ENCODE results near the gene PDIK1L. TPM values are rescaled to one million over a fixed set of nuclear protein-coding genes. Genes with fewer than 3 reads are reported as not detected.
A peak's percentile ranks its signal among the peaks of the same experiment; 100 is the strongest.

Gene PDIK1L
- total and polyA plus RNA-seq, 4 donors, result 3.2 to 9.2 (median 4.8) TPM

DNA sequence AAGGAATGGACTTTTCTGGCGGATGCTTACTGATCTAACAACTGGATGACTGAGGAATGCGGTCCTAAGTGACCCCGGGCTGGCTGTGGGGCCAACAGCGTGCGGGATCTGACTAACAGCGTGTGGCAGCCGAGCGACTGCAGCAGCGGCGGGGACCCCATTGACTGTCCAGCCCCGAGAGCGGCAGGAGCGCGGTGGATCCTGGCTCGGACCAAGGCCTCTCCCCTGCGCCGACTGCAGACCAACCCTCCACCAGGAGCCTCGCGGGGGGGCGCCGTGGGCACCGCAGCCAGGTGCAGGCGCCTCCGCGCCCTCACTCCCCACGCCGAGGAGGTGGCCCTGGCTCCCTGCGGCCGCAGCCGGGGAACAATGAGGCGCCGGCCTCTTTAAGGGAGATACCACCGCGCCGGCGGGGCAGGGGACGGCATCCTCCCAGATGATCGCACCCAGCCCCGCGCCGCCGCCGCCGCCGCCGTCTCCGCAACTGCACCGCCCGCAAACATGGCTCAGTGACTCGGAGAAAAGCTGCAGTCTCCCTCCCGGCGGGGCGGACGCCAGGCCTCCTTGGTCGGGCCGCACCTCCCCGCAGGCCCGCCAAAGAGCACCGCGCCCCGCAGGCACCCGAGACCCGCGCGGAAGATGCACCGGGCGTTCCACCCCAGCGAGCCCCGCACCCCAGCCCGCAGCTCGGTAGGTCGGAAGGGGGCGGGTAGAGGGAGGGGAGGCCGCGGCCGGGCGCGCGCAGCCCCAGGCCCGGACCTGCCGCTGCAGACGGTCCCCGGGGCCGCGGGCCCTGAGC, 694 bp upstream of the PDIK1L start:
- Histone ChIP-seq H3K9ac (ENCODE audit: low read depth in 1 of 2, low read length in 2 of 2) (peak overlapping the region; percentile 74 to 95), H3K36me3 (ENCODE audit: control insufficient read depth in 4 of 4, insufficient read depth in 3 of 4, low read depth in 1 of 4, low read length in 3 of 4) (no peaks in the 10 kb centered on the region), H3K4me3 (ENCODE audit: low read depth in 1 of 3, low read length in 3 of 3) (peak overlapping the region; percentile 76 to 100 (median 97)), H3K9me3 (ENCODE audit: control insufficient read depth in 4 of 4, low read length in 3 of 4) (no peaks in the 10 kb centered on the region), H3K27ac (ENCODE audit: low read depth in 1 of 2, low read length in 2 of 2) (peak overlapping the region; percentile 84 to 98), H3K27me3 (ENCODE audit: control insufficient read depth in 4 of 4, insufficient read depth in 4 of 4, low read length in 3 of 4) (no peaks in the 10 kb centered on the region), H3K4me1 (ENCODE audit: control insufficient read depth in 4 of 4, insufficient read depth in 4 of 4, low read length in 3 of 4) (peaks cover 9 to 34% (median 32%) of the 10 kb centered on the region in 4 donors)
- DNase-seq (ENCODE audit: low spot score), result peak; percentile 84
- WGBS, result under 1% methylated on average over 85 of the region's 85 CpGs
- TF ChIP-seq HNF4A (conservative IDR thresholded peaks at IDR 0.05) (no peak), TAF1 (conservative IDR thresholded peaks at IDR 0.05) (no peak), FOXA1 (IDR thresholded peaks at IDR 0.05) (no peak), YY1 (IDR thresholded peaks at IDR 0.05) (no peak), NR2F2 (IDR thresholded peaks at IDR 0.05) (no peak), RAD21 (IDR thresholded peaks at IDR 0.05) (peak in 1 of 2 donors; percentile 11), ATF3 (IDR thresholded peaks at IDR 0.05) (no peak), GABPA (IDR thresholded peaks at IDR 0.05 in 1 of 2, conservative IDR thresholded peaks at IDR 0.05 in 1 of 2) (no peak), RXRA (IDR thresholded peaks at IDR 0.05) (no peak), REST (IDR thresholded peaks at IDR 0.05) (peak; percentile 21), ZBTB33 (IDR thresholded peaks at IDR 0.05) (no peak), EGR1 (IDR thresholded peaks at IDR 0.05; ENCODE audit: low read depth in 2 of 2) (no peak)
- TF ChIP-seq, protein P1, sequence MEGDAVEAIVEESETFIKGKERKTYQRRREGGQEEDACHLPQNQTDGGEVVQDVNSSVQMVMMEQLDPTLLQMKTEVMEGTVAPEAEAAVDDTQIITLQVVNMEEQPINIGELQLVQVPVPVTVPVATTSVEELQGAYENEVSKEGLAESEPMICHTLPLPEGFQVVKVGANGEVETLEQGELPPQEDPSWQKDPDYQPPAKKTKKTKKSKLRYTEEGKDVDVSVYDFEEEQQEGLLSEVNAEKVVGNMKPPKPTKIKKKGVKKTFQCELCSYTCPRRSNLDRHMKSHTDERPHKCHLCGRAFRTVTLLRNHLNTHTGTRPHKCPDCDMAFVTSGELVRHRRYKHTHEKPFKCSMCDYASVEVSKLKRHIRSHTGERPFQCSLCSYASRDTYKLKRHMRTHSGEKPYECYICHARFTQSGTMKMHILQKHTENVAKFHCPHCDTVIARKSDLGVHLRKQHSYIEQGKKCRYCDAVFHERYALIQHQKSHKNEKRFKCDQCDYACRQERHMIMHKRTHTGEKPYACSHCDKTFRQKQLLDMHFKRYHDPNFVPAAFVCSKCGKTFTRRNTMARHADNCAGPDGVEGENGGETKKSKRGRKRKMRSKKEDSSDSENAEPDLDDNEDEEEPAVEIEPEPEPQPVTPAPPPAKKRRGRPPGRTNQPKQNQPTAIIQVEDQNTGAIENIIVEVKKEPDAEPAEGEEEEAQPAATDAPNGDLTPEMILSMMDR (IDR thresholded peaks at IDR 0.05; ENCODE audit: low read depth, low read length, missing input control), result no peak

- no peak for DNase-seq (ENCODE audit: low spot score)
- H3K27me3 ChIP-seq (ENCODE audit: control insufficient read depth in 4 of 4, insufficient read depth in 4 of 4, low read length in 3 of 4), result no peaks in the 10 kb centered on the region
- H3K27ac ChIP-seq (ENCODE audit: low read depth in 1 of 2, low read length in 2 of 2), result peak overlapping the region; percentile 98 to 99
- peak overlapping the region; percentile 97 to 100 (median 100) for H3K4me3 ChIP-seq (ENCODE audit: low read depth in 1 of 3, low read length in 3 of 3)
- no peaks in the 10 kb centered on the region for H3K9me3 ChIP-seq (ENCODE audit: control insufficient read depth in 4 of 4, low read length in 3 of 4)
- WGBS, result under 1% methylated on average over 9 of the region's 9 CpGs
- H3K36me3 ChIP-seq (ENCODE audit: control insufficient read depth in 4 of 4, insufficient read depth in 3 of 4, low read depth in 1 of 4, low read length in 3 of 4), result peaks cover 0 to 2% (median 0%) of the 10 kb centered on the region in 4 donors
- H3K4me1 ChIP-seq (ENCODE audit: control insufficient read depth in 4 of 4, insufficient read depth in 4 of 4, low read length in 3 of 4), result peaks cover 11 to 34% (median 32%) of the 10 kb centered on the region in 4 donors
- H3K9ac ChIP-seq (ENCODE audit: low read depth in 1 of 2, low read length in 2 of 2), result peak overlapping the region; percentile 75 to 95
- TF ChIP-seq EGR1 (IDR thresholded peaks at IDR 0.05; ENCODE audit: low read depth in 2 of 2), result no peak
- no peak for TF ChIP-seq TAF1 (conservative IDR thresholded peaks at IDR 0.05)
- no peak for TF ChIP-seq FOXA2 (IDR thresholded peaks at IDR 0.05)
- TF ChIP-seq MAX (IDR thresholded peaks at IDR 0.05), result no peak
- TF ChIP-seq SP1 (IDR thresholded peaks at IDR 0.05), result no peak
- no peak for TF ChIP-seq GABPA (IDR thresholded peaks at IDR 0.05 in 1 of 2, conservative IDR thresholded peaks at IDR 0.05 in 1 of 2)
- no peak for TF ChIP-seq RAD21 (IDR thresholded peaks at IDR 0.05)
- no peak for TF ChIP-seq ATF3 (IDR thresholded peaks at IDR 0.05)
- TF ChIP-seq NR2F2 (IDR thresholded peaks at IDR 0.05), result no peak
- TF ChIP-seq HNF4G (IDR thresholded peaks at IDR 0.05), result no peak
These were observed 767 bp downstream of the PDIK1L start for GRCh38 chr1:26112407-26112775.

Data from liver (tissue), 9 donors.